ENCODE measurements around the gene IGFBP4.

IGFBP4 gene

GRCh38 chr17:40469805-40470675 is 26.8 kb downstream of the IGFBP4 start:
- H3K27ac ChIP-seq = peak overlapping the region; percentile 99
- DNase-seq (ENCODE audit: low read depth, low spot score) = no peak

GRCh38 chr17:40470932-40471828 is 27.9 kb downstream of the IGFBP4 start:
- H3K27ac ChIP-seq = peak overlapping the region; percentile 99
- no peak for DNase-seq (ENCODE audit: low read depth, low spot score)

- no peak for DNase-seq (ENCODE audit: low read depth, low spot score)
- peak overlapping the region; percentile 99 for H3K27ac ChIP-seq
Measured at GRCh38 chr17:40471846-40472732, 28.8 kb downstream of the IGFBP4 start.

- no peak for DNase-seq (ENCODE audit: low read depth, low spot score)
- H3K27ac ChIP-seq = peak overlapping the region; percentile 99
Measured at GRCh38 chr17:40472733-40473452, 29.6 kb downstream of the IGFBP4 start.

- peak overlapping the region; percentile 99 for H3K27ac ChIP-seq
- DNase-seq (ENCODE audit: low read depth, low spot score) = no peak
Measured at GRCh38 chr17:40473573-40474365, 30.5 kb downstream of the IGFBP4 start.

GRCh38 chr17:40474419-40475002 is 31.3 kb downstream of the IGFBP4 start:
- DNase-seq (ENCODE audit: low read depth, low spot score) = no peak
- H3K27ac ChIP-seq = peak overlapping the region; percentile 99

GRCh38 chr17:40475234-40475908 is 32.1 kb downstream of the IGFBP4 start:
- peak overlapping the region; percentile 99 for H3K27ac ChIP-seq
- no peak for DNase-seq (ENCODE audit: low read depth, low spot score)

- H3K27ac ChIP-seq = peak overlapping the region; percentile 99
- DNase-seq (ENCODE audit: low read depth, low spot score) = no peak
Measured at GRCh38 chr17:40477796-40478195, 34.5 kb downstream of the IGFBP4 start.

GRCh38 chr17:40478486-40478885 is 35.2 kb downstream of the IGFBP4 start:
- DNase-seq (ENCODE audit: low read depth, low spot score) = no peak
- H3K27ac ChIP-seq = peak overlapping the region; percentile 99

- no peak for DNase-seq (ENCODE audit: low read depth, low spot score)
Measured at GRCh38 chr17:40479754-40480480, 36.7 kb downstream of the IGFBP4 start.

GRCh38 chr17:40480501-40481003 is 37.3 kb downstream of the IGFBP4 start:
- DNase-seq (ENCODE audit: low read depth, low spot score) = no peak
- H3K27ac ChIP-seq = peak overlapping the region; percentile 99

More at GRCh38 chr17:40479754-40480480, 36.7 kb downstream of the IGFBP4 start:
- H3K27ac ChIP-seq = peak overlapping the region; percentile 99

GRCh38 chr17:40481106-40481505 is 37.9 kb downstream of the IGFBP4 start:
- H3K27ac ChIP-seq = peak overlapping the region; percentile 99

GRCh38 chr17:40482722-40483121 is 39.5 kb downstream of the IGFBP4 start:
- peak overlapping the region; percentile 99 for H3K27ac ChIP-seq
- no peak for DNase-seq (ENCODE audit: low read depth, low spot score)

More at GRCh38 chr17:40481106-40481505, 37.9 kb downstream of the IGFBP4 start:
- DNase-seq (ENCODE audit: low read depth, low spot score) = no peak

GRCh38 chr17:40483679-40484078 is 40.4 kb downstream of the IGFBP4 start:
- DNase-seq (ENCODE audit: low read depth, low spot score) = no peak
- peak overlapping the region; percentile 99 for H3K27ac ChIP-seq

GRCh38 chr17:40484285-40484972 is 41.2 kb downstream of the IGFBP4 start:
- DNase-seq (ENCODE audit: low read depth, low spot score) = no peak
- peak overlapping the region; percentile 99 for H3K27ac ChIP-seq

GRCh38 chr17:40484973-40485530 is 41.8 kb downstream of the IGFBP4 start:
- peak overlapping the region; percentile 99 for H3K27ac ChIP-seq
- no peak for DNase-seq (ENCODE audit: low read depth, low spot score)
